ENCODE results near the gene CAMK1D.
"Not testable (repeated sequence)": the region's sequence is repeated elsewhere in the genome, so short reads cannot be mapped to it uniquely, and the experiment has no call there.

The CAMK1D gene

GRCh38 chr10:12703813-12704212 is 354.5 kb downstream of the CAMK1D start:
- no peak for DNase-seq

- peak in 1 of 2 donors; percentile 3 for DNase-seq
Observed at GRCh38 chr10:12704488-12704887, 355.1 kb downstream of the CAMK1D start.

GRCh38 chr10:12705943-12706342 is 356.6 kb downstream of the CAMK1D start:
- no peak for DNase-seq

GRCh38 chr10:12707461-12708185 is 358.3 kb downstream of the CAMK1D start:
- DNase-seq = peak in 1 of 2 donors; percentile 17

- DNase-seq = no peak
Observed at GRCh38 chr10:12709000-12709401, 359.7 kb downstream of the CAMK1D start.

- DNase-seq = no peak
Observed at GRCh38 chr10:12709521-12709963, 360.2 kb downstream of the CAMK1D start.

- DNase-seq = no peak
Observed at GRCh38 chr10:12710157-12710556, 360.8 kb downstream of the CAMK1D start.

- DNase-seq = peak; percentile 83 to 86
Observed at GRCh38 chr10:12710594-12711349, 361.4 kb downstream of the CAMK1D start.

GRCh38 chr10:12711350-12711708 is 362.0 kb downstream of the CAMK1D start:
- no peak for DNase-seq

- peak in 1 of 2 donors; percentile 9 for DNase-seq
Observed at GRCh38 chr10:12712293-12712983, 363.1 kb downstream of the CAMK1D start.

- not testable (repeated sequence) for DNase-seq
Observed at GRCh38 chr10:12712984-12713316, 363.6 kb downstream of the CAMK1D start.

GRCh38 chr10:12716042-12716441 is 366.7 kb downstream of the CAMK1D start:
- no peak for DNase-seq

- DNase-seq = no peak
Observed at GRCh38 chr10:12717981-12718707, 368.8 kb downstream of the CAMK1D start.

GRCh38 chr10:12719365-12719764 is 370.0 kb downstream of the CAMK1D start:
- DNase-seq = peak; percentile 25 to 37

GRCh38 chr10:12720217-12720981 is 371.1 kb downstream of the CAMK1D start:
- peak; percentile 16 to 22 for DNase-seq

GRCh38 chr10:12721334-12721733 is 372.0 kb downstream of the CAMK1D start:
- DNase-seq = no peak

- no peak for DNase-seq
Observed at GRCh38 chr10:12723220-12723619, 373.9 kb downstream of the CAMK1D start.

GRCh38 chr10:12724807-12725579 is 375.6 kb downstream of the CAMK1D start:
- no peak for DNase-seq

- DNase-seq = not testable (repeated sequence)
Observed at GRCh38 chr10:12725580-12725888, 376.2 kb downstream of the CAMK1D start.

- DNase-seq = no peak
Observed at GRCh38 chr10:12726971-12727831, 377.9 kb downstream of the CAMK1D start.
